Measurements from ENCODE around the gene NAV3.

NAV3 gene

GRCh38 chr12:78167510-78167909 is 336.8 kb downstream of the NAV3 start:
- Histone ChIP-seq H3K9me3 (ENCODE audit: severe bottlenecking) (no peaks in the 10 kb centered on the region), H3K27me3 (ENCODE audit: insufficient read depth, low read depth, severe bottlenecking) (no peaks in the 10 kb centered on the region), H3K27ac (no peak overlapping the region), H3K36me3 (no peaks in the 10 kb centered on the region), H3K4me3 (ENCODE audit: low read depth, low read length) (no peak overlapping the region)
- no peak for TF ChIP-seq CTCF (IDR thresholded peaks at IDR 0.05; ENCODE audit: low read depth, low read length)
- DNase-seq: no peak

- no peak for DNase-seq
- Histone ChIP-seq H3K4me3 (ENCODE audit: low read depth, low read length) (no peak overlapping the region), H3K36me3 (no peaks in the 10 kb centered on the region), H3K27ac (no peak overlapping the region), H3K9me3 (ENCODE audit: severe bottlenecking) (no peaks in the 10 kb centered on the region), H3K27me3 (ENCODE audit: insufficient read depth, low read depth, severe bottlenecking) (no peaks in the 10 kb centered on the region)
- no peak for TF ChIP-seq CTCF (IDR thresholded peaks at IDR 0.05; ENCODE audit: low read depth, low read length)
Measured at GRCh38 chr12:78171061-78171460, 340.4 kb downstream of the NAV3 start.

- DNase-seq: no peak
- Histone ChIP-seq H3K27ac (no peak overlapping the region), H3K36me3 (no peaks in the 10 kb centered on the region), H3K9me3 (ENCODE audit: severe bottlenecking) (no peaks in the 10 kb centered on the region), H3K27me3 (ENCODE audit: insufficient read depth, low read depth, severe bottlenecking) (no peaks in the 10 kb centered on the region), H3K4me3 (ENCODE audit: low read depth, low read length) (no peak overlapping the region)
- no peak for TF ChIP-seq CTCF (IDR thresholded peaks at IDR 0.05; ENCODE audit: low read depth, low read length)
Measured at GRCh38 chr12:78176643-78177042, 345.9 kb downstream of the NAV3 start.

- TF ChIP-seq CTCF (IDR thresholded peaks at IDR 0.05; ENCODE audit: low read depth, low read length): no peak
- Histone ChIP-seq H3K4me3 (ENCODE audit: low read depth, low read length) (no peak overlapping the region), H3K27ac (no peak overlapping the region), H3K36me3 (no peaks in the 10 kb centered on the region), H3K9me3 (ENCODE audit: severe bottlenecking) (no peaks in the 10 kb centered on the region), H3K27me3 (ENCODE audit: insufficient read depth, low read depth, severe bottlenecking) (no peaks in the 10 kb centered on the region)
- DNase-seq: no peak
Measured at GRCh38 chr12:78177298-78177697, 346.6 kb downstream of the NAV3 start.

- Histone ChIP-seq H3K27me3 (ENCODE audit: insufficient read depth, low read depth, severe bottlenecking) (no peaks in the 10 kb centered on the region), H3K27ac (0 out of 2 replicates have a peak overlapping the region, but pooled peaks have one; percentile 2), H3K9me3 (ENCODE audit: severe bottlenecking) (no peaks in the 10 kb centered on the region), H3K4me3 (ENCODE audit: low read depth, low read length) (no peak overlapping the region), H3K36me3 (no peaks in the 10 kb centered on the region)
- peak; percentile 68 for DNase-seq
- no peak for TF ChIP-seq CTCF (IDR thresholded peaks at IDR 0.05; ENCODE audit: low read depth, low read length)
Measured at GRCh38 chr12:78179346-78179745, 348.7 kb downstream of the NAV3 start.

- Histone ChIP-seq H3K27ac (no peak overlapping the region), H3K9me3 (ENCODE audit: severe bottlenecking) (no peaks in the 10 kb centered on the region), H3K4me3 (ENCODE audit: low read depth, low read length) (no peak overlapping the region), H3K27me3 (ENCODE audit: insufficient read depth, low read depth, severe bottlenecking) (no peaks in the 10 kb centered on the region), H3K36me3 (no peaks in the 10 kb centered on the region)
- DNase-seq: peak; percentile 42
- TF ChIP-seq CTCF (IDR thresholded peaks at IDR 0.05; ENCODE audit: low read depth, low read length): peak; percentile 53; the same call in 1 of the 2 replicates
Measured at GRCh38 chr12:78181544-78182162, 351.0 kb downstream of the NAV3 start.
